Transverse colon (tissue), 4 donors: Measurements from ENCODE around the gene SMAP1.
"Not testable (repeated sequence)": the region's sequence is repeated elsewhere in the genome, so short reads cannot be mapped to it uniquely, and the experiment has no call there.

ENCODE experiments used
- CTCF ChIP-seq, 5 experiments: fragments of 200-600 bp in 3 of 5; fragments of 450-650 bp in 2 of 5; sonication (generic) in 3 of 5; IDR thresholded peaks; 1 replicate in 2 of 5; 2 replicates in 3 of 5; pipeline ENCODE4 v1.5.1; 2016 to 2017; ENCODE audit warnings: antibody characterized with exemption in 5 of 5, inconsistent platforms in 3 of 5, mild to moderate bottlenecking in 2 of 5, moderate library complexity in 1 of 5
- EP300 ChIP-seq: sonication (generic); formaldehyde crosslinking; IDR thresholded peaks from one replicate; pipeline ENCODE4 v1.6.1; 2017; ENCODE audit warnings: antibody characterized with exemption, low read depth
- POLR2A ChIP-seq: fragments of 450-650 bp; IDR thresholded peaks from one replicate; pipeline ENCODE4 v1.6.1; 2016; ENCODE audit warnings: antibody characterized with exemption, mild to moderate bottlenecking, moderate library complexity
- POLR2AphosphoS5 ChIP-seq, 3 donors: sonication (generic); formaldehyde crosslinking; IDR thresholded peaks; one replicate each; pipeline ENCODE4 v1.6.1; 2016; ENCODE audit warnings: antibody characterized with exemption in 3 of 3

GRCh38 chr6:70740746-70741145, 73.1 kb downstream of the SMAP1 start:
- not testable (repeated sequence) for TF ChIP-seq POLR2A; CTCF (IDR thresholded peaks at IDR 0.05); EP300; POLR2AphosphoS5 (IDR thresholded peaks at IDR 0.05)
